HT1080 (cell line): ENCODE measurements around the gene SPTBN1. TPM values are rescaled to one million over a fixed set of nuclear protein-coding genes. Genes with fewer than 3 reads are reported as not detected.

Experiments used
- DNase-seq: peaks from one replicate; pipeline ENCODE4 v3.0.0-alpha.2; 2015; ENCODE audit warnings: low read depth
- total RNA-seq: library from RNA; depleted of rRNA; stranded (reverse); fragments of >200 nt; shearing (Covaris generic); gene quantifications from 2 replicates; pipeline ENCODE4 v1.2.3, GENCODE V29; 2014

The SPTBN1 gene
- total RNA-seq, 1 experiment from 2014 or later = 89.9 TPM

- DNase-seq = no peak
Observed at GRCh38 chr2:54667726-54668650, 211.9 kb downstream of the SPTBN1 start.

GRCh38 chr2:54668711-54669110, 212.6 kb downstream of the SPTBN1 start:
- no peak for DNase-seq

- no peak for DNase-seq
Observed at GRCh38 chr2:54669677-54670484, 213.8 kb downstream of the SPTBN1 start.

GRCh38 chr2:54670485-54671009, 214.4 kb downstream of the SPTBN1 start:
- no peak for DNase-seq

GRCh38 chr2:54671010-54671409, 214.9 kb downstream of the SPTBN1 start:
- no peak for DNase-seq

- DNase-seq = no peak
Observed at GRCh38 chr2:54671875-54672589, 215.9 kb downstream of the SPTBN1 start.

GRCh38 chr2:54672590-54673456, 216.7 kb downstream of the SPTBN1 start:
- no peak for DNase-seq

GRCh38 chr2:54673501-54673998, 217.4 kb downstream of the SPTBN1 start:
- no peak for DNase-seq

- no peak for DNase-seq
Observed at GRCh38 chr2:54675281-54675680, 219.2 kb downstream of the SPTBN1 start.

GRCh38 chr2:54675738-54676137, 219.6 kb downstream of the SPTBN1 start:
- no peak for DNase-seq

- DNase-seq = no peak
Observed at GRCh38 chr2:54676656-54677055, 220.5 kb downstream of the SPTBN1 start.

GRCh38 chr2:54677476-54678265, 221.5 kb downstream of the SPTBN1 start:
- no peak for DNase-seq

- no peak for DNase-seq
Observed at GRCh38 chr2:54678719-54679118, 222.6 kb downstream of the SPTBN1 start.

GRCh38 chr2:54680397-54681041, 224.4 kb downstream of the SPTBN1 start:
- DNase-seq = peak; percentile 76

- DNase-seq = no peak
Observed at GRCh38 chr2:54681416-54681815, 225.3 kb downstream of the SPTBN1 start.

GRCh38 chr2:54683596-54683995, 227.5 kb downstream of the SPTBN1 start:
- DNase-seq = no peak

GRCh38 chr2:54685263-54685775, 229.2 kb downstream of the SPTBN1 start:
- no peak for DNase-seq

GRCh38 chr2:54687595-54688152, 231.5 kb downstream of the SPTBN1 start:
- peak; percentile 33 for DNase-seq
